Stomach (tissue), 9 donors: ENCODE measurements around the gene KIF5B. TPM values are rescaled to one million over a fixed set of nuclear protein-coding genes. Genes with fewer than 3 reads are reported as not detected.

ENCODE experiments used
- DNase-seq, 2 donors: peaks; one replicate each; pipeline versions ENCODE4 v3.0.0 to v3.0.0-alpha.2; 2013 to 2019
- H3K27ac ChIP-seq, 5 donors: fragments of 200-600 bp in 4 of 5; sonication (generic) in 4 of 5; one replicate each; pipeline ENCODE4 v1.5.1; 2013 to 2019; ENCODE audit warnings: mild to moderate bottlenecking in 1 of 5, moderate library complexity in 1 of 5
- H3K27me3 ChIP-seq, 3 donors: fragments of 200-600 bp; sonication (generic); one replicate each; pipeline ENCODE4 v1.5.1; 2017 to 2019; ENCODE audit warnings: mixed run types in 1 of 3
- H3K36me3 ChIP-seq, 4 donors: fragments of 200-600 bp; sonication (generic); 1 replicate in 3 of 4; 2 replicates in 1 of 4; pipeline ENCODE4 v1.5.1; 2016 to 2019
- H3K4me1 ChIP-seq, 4 donors: fragments of 200-600 bp; sonication (generic); one replicate each; pipeline ENCODE4 v1.5.1; 2016 to 2019
- H3K4me3 ChIP-seq, 4 donors: fragments of 200-600 bp; sonication (generic) in 3 of 4; one replicate each; pipeline ENCODE4 v1.5.1; 2016 to 2019; ENCODE audit warnings: mild to moderate bottlenecking in 1 of 4
- H3K9me3 ChIP-seq, 4 donors: fragments of 200-600 bp; sonication (generic); one replicate each; pipeline ENCODE4 v1.5.1; 2016 to 2019
- EP300 ChIP-seq: sonication (generic); formaldehyde crosslinking; IDR thresholded peaks from one replicate; pipeline ENCODE4 v1.6.1; 2017; ENCODE audit warnings: antibody characterized with exemption
- POLR2A ChIP-seq, 4 donors: fragments of 450-650 bp; IDR thresholded peaks; one replicate each; pipeline ENCODE4 v1.6.1; 2016; ENCODE audit warnings: antibody characterized with exemption in 4 of 4, control low read depth in 2 of 4, mild to moderate bottlenecking in 1 of 4, moderate library complexity in 1 of 4
- POLR2AphosphoS5 ChIP-seq, 3 donors: sonication (generic); formaldehyde crosslinking; IDR thresholded peaks; one replicate each; pipeline ENCODE4 v1.6.1; 2016; ENCODE audit warnings: antibody characterized with exemption in 3 of 3
- WGBS, 5 donors: extraction: QIAGEN DNeasy Blood & Tissue Kit in 3 of 5; methylation state at CpG; one replicate each; pipeline versions ENCODE4 v1.1.5 to v1.1.7; 2013 to 2018; 5-methylcytosine and 5-hydroxymethylcytosine counted together
- intact Hi-C: fragments of 100-400 bp; cut with DNase I; formaldehyde crosslinking; loops from one replicate; pipeline ENCODE4 v1.15.1; 2023; ENCODE audit warnings: low total_unique reads
- polyA plus RNA-seq, 3 donors: library from polyadenylated mRNA; stranded (reverse); fragments of 200-250 nt; gene quantifications; one replicate each; pipeline ENCODE4 v1.2.3, GENCODE V29; 2013
- total RNA-seq, 5 donors: library from RNA; depleted of rRNA; stranded (reverse); fragments of >200 nt; gene quantifications; one replicate each; pipeline versions ENCODE4 v1.1.0 to v1.2.3, GENCODE V29; 2014 to 2016
- TF ChIP-seq, protein P1 (sequence below), 7 experiments: fragments of 450-650 bp in 4 of 7; fragments of 200-600 bp in 3 of 7; sonication (generic) in 3 of 7; IDR thresholded peaks; one replicate each; pipeline ENCODE4 v1.5.1; 2016 to 2019; ENCODE audit warnings: antibody characterized with exemption in 7 of 7, control low read depth in 2 of 7, mild to moderate bottlenecking in 1 of 7
- donor health status: healthy with polysubstance abuse.
- donor health status: Bipolar disorder and iron deficiency.
- donor health status: healthy.

KIF5B gene
- total and polyA plus RNA-seq, 8 donors: 25.1 to 145 (median 66.3) TPM

DNA sequence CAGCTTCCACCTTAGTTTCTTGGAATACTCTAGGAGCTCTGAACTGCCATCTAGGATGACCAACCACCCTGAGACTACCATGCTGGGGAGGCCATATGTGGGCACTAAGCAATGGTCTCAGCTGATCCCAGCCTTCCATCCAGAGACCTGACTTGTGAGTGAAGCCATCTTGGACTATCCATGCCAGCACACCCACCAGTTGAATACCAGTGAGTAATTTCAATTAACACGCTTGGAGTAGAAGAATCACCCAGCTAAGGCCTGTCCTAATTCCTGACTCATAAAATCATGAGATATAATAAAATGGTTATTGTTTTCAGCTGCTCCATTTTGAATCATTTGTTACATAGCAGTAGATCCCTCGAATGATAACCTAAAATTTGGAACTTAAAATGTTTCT lies 5.2 kb upstream of the KIF5B start:
- Histone ChIP-seq H3K36me3 (no peaks in the 10 kb centered on the region), H3K9me3 (no peaks in the 10 kb centered on the region), H3K4me3 (no peak overlapping the region), H3K27ac (no peak overlapping the region), H3K27me3 (no peaks in the 10 kb centered on the region), H3K4me1 (peaks cover 0 to 18% (median 8%) of the 10 kb centered on the region in 4 donors)
- 91 to 98% (median 95%) methylated on average over 2 of the region's 2 CpGs for WGBS, 5 donors
- no peak for DNase-seq
- no peak for TF ChIP-seq EP300
- TF ChIP-seq POLR2A (IDR thresholded peaks at IDR 0.05): no peak
- intact Hi-C loops: no loop called here

DNA sequence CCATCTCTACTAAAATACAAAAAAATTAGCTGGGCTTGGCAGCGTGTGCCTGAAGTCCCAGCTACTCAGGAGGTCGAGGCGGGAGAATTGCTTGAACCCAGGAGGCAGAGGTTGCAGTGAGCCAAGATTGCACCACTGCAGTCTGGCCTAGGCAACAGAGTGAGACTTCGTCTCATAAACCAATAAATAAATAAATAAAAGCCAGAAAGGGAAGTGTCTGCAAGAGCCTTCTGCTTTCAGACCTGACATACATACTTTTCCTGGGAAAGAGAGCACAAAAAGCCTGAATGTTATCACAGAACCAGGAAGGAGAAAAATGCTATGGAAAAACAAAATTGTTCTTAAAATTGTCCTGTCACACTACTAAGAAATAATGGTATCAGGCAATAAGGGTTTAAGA lies 4.1 kb upstream of the KIF5B start:
- Histone ChIP-seq H3K27ac (no peak overlapping the region), H3K4me1 (peaks cover 0 to 14% (median 10%) of the 10 kb centered on the region in 4 donors), H3K36me3 (no peaks in the 10 kb centered on the region), H3K27me3 (no peaks in the 10 kb centered on the region), H3K4me3 (no peak overlapping the region), H3K9me3 (no peaks in the 10 kb centered on the region)
- intact Hi-C loops: no loop called here
- no peak for DNase-seq
- TF ChIP-seq, protein P1, sequence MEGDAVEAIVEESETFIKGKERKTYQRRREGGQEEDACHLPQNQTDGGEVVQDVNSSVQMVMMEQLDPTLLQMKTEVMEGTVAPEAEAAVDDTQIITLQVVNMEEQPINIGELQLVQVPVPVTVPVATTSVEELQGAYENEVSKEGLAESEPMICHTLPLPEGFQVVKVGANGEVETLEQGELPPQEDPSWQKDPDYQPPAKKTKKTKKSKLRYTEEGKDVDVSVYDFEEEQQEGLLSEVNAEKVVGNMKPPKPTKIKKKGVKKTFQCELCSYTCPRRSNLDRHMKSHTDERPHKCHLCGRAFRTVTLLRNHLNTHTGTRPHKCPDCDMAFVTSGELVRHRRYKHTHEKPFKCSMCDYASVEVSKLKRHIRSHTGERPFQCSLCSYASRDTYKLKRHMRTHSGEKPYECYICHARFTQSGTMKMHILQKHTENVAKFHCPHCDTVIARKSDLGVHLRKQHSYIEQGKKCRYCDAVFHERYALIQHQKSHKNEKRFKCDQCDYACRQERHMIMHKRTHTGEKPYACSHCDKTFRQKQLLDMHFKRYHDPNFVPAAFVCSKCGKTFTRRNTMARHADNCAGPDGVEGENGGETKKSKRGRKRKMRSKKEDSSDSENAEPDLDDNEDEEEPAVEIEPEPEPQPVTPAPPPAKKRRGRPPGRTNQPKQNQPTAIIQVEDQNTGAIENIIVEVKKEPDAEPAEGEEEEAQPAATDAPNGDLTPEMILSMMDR (IDR thresholded peaks at IDR 0.05): no peak
- TF ChIP-seq POLR2AphosphoS5 (IDR thresholded peaks at IDR 0.05) (no peak), EP300 (no peak), POLR2A (IDR thresholded peaks at IDR 0.05) (no peak)
- 85 to 94% (median 87%) methylated on average over 4 of the region's 4 CpGs for WGBS, 5 donors

DNA sequence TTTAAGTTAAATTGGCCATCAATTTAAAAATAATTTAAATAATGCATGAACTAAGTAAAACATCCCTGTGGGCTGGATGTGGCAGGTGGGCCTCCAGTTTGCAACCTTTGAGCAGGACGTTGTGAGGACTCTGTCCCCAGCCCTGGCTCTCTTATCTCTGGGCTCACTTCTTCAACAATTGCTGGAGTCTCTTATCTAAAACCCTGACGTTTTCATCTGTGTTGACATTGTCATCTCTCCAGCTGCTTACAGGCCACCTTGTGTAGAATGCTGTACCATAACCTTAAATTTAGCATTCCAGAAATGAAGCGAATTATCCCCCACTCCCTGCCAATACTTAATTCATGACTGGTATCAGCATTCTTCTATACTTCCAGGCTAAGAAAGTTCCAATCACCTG lies 3.2 kb upstream of the KIF5B start:
- TF ChIP-seq POLR2A (IDR thresholded peaks at IDR 0.05) (no peak), EP300 (no peak), POLR2AphosphoS5 (IDR thresholded peaks at IDR 0.05) (no peak)
- TF ChIP-seq, protein P1 (IDR thresholded peaks at IDR 0.05): no peak
- DNase-seq: peak in 1 of 2 donors; percentile 33
- Histone ChIP-seq H3K4me1 (peaks cover 0 to 15% (median 13%) of the 10 kb centered on the region in 4 donors), H3K4me3 (no peak overlapping the region), H3K36me3 (no peaks in the 10 kb centered on the region), H3K27ac (no peak overlapping the region), H3K9me3 (no peaks in the 10 kb centered on the region), H3K27me3 (no peaks in the 10 kb centered on the region)
- intact Hi-C loops: no loop called here
- 24 to 64% (median 51%) methylated on average over 3 of the region's 3 CpGs for WGBS, 5 donors

DNA sequence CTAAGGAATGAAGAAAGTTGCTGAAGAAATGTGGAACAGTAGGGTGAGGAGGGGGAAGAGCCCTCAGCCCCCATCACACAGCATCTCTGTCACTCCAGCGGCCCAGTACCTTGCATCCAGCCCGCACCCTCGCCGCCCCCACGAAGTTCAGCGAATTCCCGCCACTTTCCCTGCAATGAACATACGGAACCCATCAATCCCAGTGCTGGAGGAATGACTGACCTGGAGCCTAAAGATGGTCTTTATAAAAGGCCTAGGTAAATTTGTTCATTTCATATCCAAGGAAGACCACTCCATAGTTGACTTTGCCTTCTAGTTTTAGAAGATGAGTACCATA lies 779 bp upstream of the KIF5B start:
- H3K4me3 ChIP-seq: peak overlapping the region; percentile 74 to 90 (median 81)
- 55 to 76% (median 68%) methylated on average over 8 of the region's 8 CpGs for WGBS, 5 donors
- intact Hi-C loops: no loop called here
- H3K27me3 ChIP-seq: no peaks in the 10 kb centered on the region
- TF ChIP-seq EP300 (no peak), POLR2A (IDR thresholded peaks at IDR 0.05) (no peak), POLR2AphosphoS5 (IDR thresholded peaks at IDR 0.05) (no peak)
- TF ChIP-seq, protein P1 (IDR thresholded peaks at IDR 0.05): no peak
- H3K27ac ChIP-seq: peak overlapping the region in 4 of 5 donors; percentile 97 to 99 (median 98)
- H3K36me3 ChIP-seq: no peaks in the 10 kb centered on the region
- DNase-seq: peak in 1 of 2 donors; percentile 17
- H3K4me1 ChIP-seq: peaks cover 4 to 40% (median 28%) of the 10 kb centered on the region in 4 donors
- H3K9me3 ChIP-seq: no peaks in the 10 kb centered on the region

DNA sequence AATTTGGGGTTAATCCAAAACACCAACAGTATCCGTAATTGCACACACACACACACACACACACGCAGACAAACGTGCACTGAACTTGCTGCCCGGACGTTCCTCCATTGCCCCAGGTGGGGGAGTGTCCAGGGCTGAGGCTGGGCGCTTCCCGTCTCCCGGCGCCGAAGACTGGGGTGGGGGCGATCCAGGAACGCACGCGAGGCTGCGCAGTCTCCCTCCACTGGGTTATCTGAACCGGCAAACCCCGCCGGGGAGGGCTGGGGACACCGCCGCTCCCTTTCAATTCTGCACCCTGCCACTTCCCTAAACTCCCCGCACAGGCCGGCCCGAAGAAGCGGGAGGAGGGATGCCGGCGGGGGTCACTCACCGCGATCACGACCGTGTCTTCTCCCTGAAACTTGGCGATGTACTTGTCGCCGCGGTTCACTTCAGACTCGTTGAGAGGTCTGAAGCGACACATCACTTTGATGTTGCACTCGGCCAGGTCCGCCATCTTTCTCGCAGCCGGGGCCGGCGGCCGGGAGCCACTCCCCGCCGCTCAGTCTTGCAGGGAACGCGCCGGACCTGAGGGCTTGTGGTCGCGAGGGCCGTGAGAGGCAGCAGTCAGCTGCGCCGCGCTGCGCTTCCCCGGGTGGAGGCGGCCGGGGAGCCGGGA lies 618 bp downstream of the KIF5B start:
- peak overlapping the region; percentile 97 to 100 (median 98) for H3K27ac ChIP-seq
- H3K9me3 ChIP-seq: no peaks in the 10 kb centered on the region
- intact Hi-C loops: no loop called here
- peaks cover 18 to 54% (median 38%) of the 10 kb centered on the region in 4 donors for H3K4me1 ChIP-seq
- H3K4me3 ChIP-seq: peak overlapping the region; percentile 74 to 90 (median 81)
- peak in 2 of 3 donors; percentile 10 to 35 for TF ChIP-seq POLR2AphosphoS5 (IDR thresholded peaks at IDR 0.05)
- TF ChIP-seq EP300: no peak
- TF ChIP-seq, protein P1 (IDR thresholded peaks at IDR 0.05): no peak
- TF ChIP-seq POLR2A (IDR thresholded peaks at IDR 0.05): no peak
- peak; percentile 64 to 92 for DNase-seq
- 0 to 1% (median 0%) methylated on average over 24 to 59 of the region's 59 CpGs for WGBS, 5 donors
- H3K27me3 ChIP-seq: no peaks in the 10 kb centered on the region
- H3K36me3 ChIP-seq: no peaks in the 10 kb centered on the region
